GM13976 (cell line): ENCODE results near the gene HPGD.

Source experiments
- DNase-seq: peaks from one replicate; pipeline ENCODE4 v3.0.0; 2012; ENCODE audit warnings: low spot score
- CTCF ChIP-seq: IDR thresholded peaks from 2 replicates; pipeline ENCODE4 v1.5.1; 2012; ENCODE audit warnings: borderline replicate concordance, mild to moderate bottlenecking; ENCODE audit not compliant: insufficient read depth; ENCODE audit errors: extremely low read depth, missing control alignments, control extremely low read depth
- in situ Hi-C: fragments of 300-500 bp; cut with MboI; formaldehyde crosslinking; loops from one replicate; pipeline ENCODE4 v1.12.0; 2022; ENCODE audit warnings: low sequenced_read_pairs, mixed read lengths, inconsistent platforms; ENCODE audit not compliant: unreplicated experiment

Gene HPGD

DNA sequence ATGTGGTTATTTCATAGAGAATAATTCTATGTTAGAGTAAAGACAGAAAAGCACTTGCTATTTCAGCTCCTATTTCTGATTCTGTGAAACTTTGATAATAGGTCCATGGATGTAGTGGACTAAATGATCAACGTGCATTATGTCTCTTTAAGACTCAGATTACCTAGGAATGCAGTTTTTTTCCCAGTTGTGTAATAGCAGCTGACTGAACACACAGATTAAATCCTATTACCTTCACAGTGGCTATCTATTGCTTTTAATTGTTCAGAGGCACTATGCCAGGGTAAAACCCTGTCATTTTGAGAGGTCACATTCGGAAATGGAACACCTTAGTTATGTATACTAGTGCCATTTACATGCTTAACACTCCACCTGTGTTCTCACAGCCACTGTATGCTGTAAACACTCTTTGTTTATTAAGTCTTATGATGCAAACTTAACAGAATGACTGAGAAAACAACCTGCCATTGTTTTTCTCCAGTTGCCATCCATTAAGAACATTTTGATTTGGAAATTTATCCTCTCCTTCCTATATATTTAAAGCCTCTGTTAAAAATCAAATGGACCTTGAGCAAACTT, 70.5 kb downstream of the HPGD start:
- DNase-seq: no peak
- no peak for TF ChIP-seq CTCF
- in situ Hi-C loops: no loop called here

GRCh38 chr4:174450786-174451125, 71.5 kb downstream of the HPGD start:
- in situ Hi-C loops: no loop called here
- no peak for DNase-seq
- no peak for TF ChIP-seq CTCF

GRCh38 chr4:174449944-174450785, 72.1 kb downstream of the HPGD start:
- no peak for TF ChIP-seq CTCF
- DNase-seq: no peak
- in situ Hi-C loops: no loop called here

DNA sequence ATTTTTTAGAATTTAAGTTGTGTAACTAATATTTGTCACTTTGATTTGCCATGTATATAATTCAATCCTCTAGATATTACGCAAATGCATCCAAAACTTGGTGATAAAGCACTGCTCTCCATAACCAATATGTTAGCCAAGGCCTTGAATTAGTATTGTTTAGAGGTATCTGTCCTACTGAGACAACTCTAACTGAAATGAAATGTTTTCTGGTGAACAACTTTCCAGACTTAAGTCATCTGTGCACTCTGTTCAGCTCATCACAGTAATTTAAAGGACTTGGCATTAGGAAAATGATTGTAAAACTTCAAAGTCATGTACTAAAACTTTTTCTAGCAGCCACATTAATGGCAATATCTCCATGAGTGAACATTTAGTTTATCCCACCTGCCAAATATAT, 73.1 kb downstream of the HPGD start:
- no peak for TF ChIP-seq CTCF
- DNase-seq: no peak
- in situ Hi-C loops: no loop called here

DNA sequence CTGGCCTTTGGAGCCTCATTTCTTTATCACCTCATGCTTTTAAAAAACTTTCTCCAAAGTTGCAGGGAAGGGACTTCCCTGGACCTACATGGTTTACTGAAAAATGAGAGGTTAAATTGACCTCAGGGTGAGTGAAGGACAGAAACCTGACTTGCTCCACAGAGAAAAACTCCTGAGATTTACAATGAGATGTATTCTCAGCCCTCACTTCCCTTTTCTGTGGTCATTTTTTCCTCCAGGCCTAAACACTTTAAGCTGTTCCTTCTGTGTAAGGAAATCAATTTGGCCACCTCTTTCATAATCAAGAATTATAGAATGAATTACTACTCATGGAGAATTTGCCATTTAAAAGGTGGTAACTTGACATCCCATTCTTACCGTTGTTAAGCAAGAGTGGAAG, 77.9 kb downstream of the HPGD start:
- in situ Hi-C loops: no loop called here
- no peak for DNase-seq
- no peak for TF ChIP-seq CTCF
